ENCODE results near the gene MRGPRF. TPM values are rescaled to one million over a fixed set of nuclear protein-coding genes. Genes with fewer than 3 reads are reported as not detected.

MRGPRF gene
- total RNA-seq, 2 donors from 2014 or later: 3.7 to 4.7 TPM

- Mint-ChIP-seq H3K4me3 (no peak overlapping the region), H3K27ac (no peak overlapping the region), H3K27me3 (ENCODE audit: insufficient read depth) (no peaks in the 10 kb centered on the region), H3K4me1 (no peaks in the 10 kb centered on the region), H3K36me3 (ENCODE audit: low read depth) (no peaks in the 10 kb centered on the region), H3K9me3 (no peaks in the 10 kb centered on the region)
- Histone ChIP-seq H3K4me1 (ENCODE audit: control insufficient read depth, insufficient read depth, low read length) (no peaks in the 10 kb centered on the region), H3K9ac (ENCODE audit: extremely low read depth, low read length, poor library complexity, severe bottlenecking) (no peak overlapping the region), H3K27ac (ENCODE audit: low read depth, low read length) (no peak overlapping the region), H3K36me3 (ENCODE audit: control insufficient read depth, insufficient read depth, low read length) (no peaks in the 10 kb centered on the region), H3K4me3 (ENCODE audit: low read length) (no peak overlapping the region), H3K27me3 (ENCODE audit: control insufficient read depth, insufficient read depth, low read length, poor library complexity, severe bottlenecking) (no peaks in the 10 kb centered on the region), H3K9me3 (ENCODE audit: control insufficient read depth, low read length) (no peaks in the 10 kb centered on the region)
- DNase-seq: no peak
- WGBS, 2 experiments (ENCODE audit: insufficient coverage in 1 of 2, insufficient read length in 1 of 2): 89 to 92% methylated on average over 15 to 22 of the region's 22 CpGs
- no peak for TF ChIP-seq CTCF (conservative IDR thresholded peaks at IDR 0.05)
Observed at GRCh38 chr11:69034123-69034867, 21.2 kb upstream of the MRGPRF start.

- H3K27ac Mint-ChIP-seq: no peak overlapping the region
- H3K4me3 Mint-ChIP-seq: no peak overlapping the region
- H3K36me3 Mint-ChIP-seq (ENCODE audit: low read depth): no peaks in the 10 kb centered on the region
- Histone ChIP-seq H3K27me3 (ENCODE audit: control insufficient read depth, insufficient read depth, low read length, poor library complexity, severe bottlenecking) (no peaks in the 10 kb centered on the region), H3K27ac (ENCODE audit: low read depth, low read length) (no peak overlapping the region), H3K9me3 (ENCODE audit: control insufficient read depth, low read length) (no peaks in the 10 kb centered on the region), H3K4me1 (ENCODE audit: control insufficient read depth, insufficient read depth, low read length) (no peaks in the 10 kb centered on the region), H3K9ac (ENCODE audit: extremely low read depth, low read length, poor library complexity, severe bottlenecking) (no peak overlapping the region), H3K36me3 (ENCODE audit: control insufficient read depth, insufficient read depth, low read length) (no peaks in the 10 kb centered on the region), H3K4me3 (ENCODE audit: low read length) (no peak overlapping the region)
- WGBS, 2 experiments (ENCODE audit: insufficient coverage in 1 of 2, insufficient read length in 1 of 2): 94 to 97% methylated on average over 5 to 11 of the region's 11 CpGs
- H3K4me1 Mint-ChIP-seq: no peaks in the 10 kb centered on the region
- no peaks in the 10 kb centered on the region for H3K27me3 Mint-ChIP-seq (ENCODE audit: insufficient read depth)
- DNase-seq: no peak
- TF ChIP-seq CTCF (conservative IDR thresholded peaks at IDR 0.05): no peak
- H3K9me3 Mint-ChIP-seq: no peaks in the 10 kb centered on the region
Observed at GRCh38 chr11:69033431-69033830, 20.4 kb upstream of the MRGPRF start.

GRCh38 chr11:69032833-69033232 lies 19.8 kb upstream of the MRGPRF start:
- WGBS, 2 experiments (ENCODE audit: insufficient coverage in 1 of 2, insufficient read length in 1 of 2): 90% methylated on average over 7 of the region's 7 CpGs
- Mint-ChIP-seq H3K9me3 (no peaks in the 10 kb centered on the region), H3K27me3 (ENCODE audit: insufficient read depth) (no peaks in the 10 kb centered on the region), H3K4me3 (no peak overlapping the region), H3K4me1 (no peaks in the 10 kb centered on the region), H3K36me3 (ENCODE audit: low read depth) (no peaks in the 10 kb centered on the region), H3K27ac (no peak overlapping the region)
- no peak overlapping the region for H3K27ac ChIP-seq (ENCODE audit: low read depth, low read length)
- TF ChIP-seq CTCF (conservative IDR thresholded peaks at IDR 0.05): no peak
- H3K9me3 ChIP-seq (ENCODE audit: control insufficient read depth, low read length): no peaks in the 10 kb centered on the region
- H3K9ac ChIP-seq (ENCODE audit: extremely low read depth, low read length, poor library complexity, severe bottlenecking): no peak overlapping the region
- no peak for DNase-seq
- H3K4me3 ChIP-seq (ENCODE audit: low read length): no peak overlapping the region
- H3K27me3 ChIP-seq (ENCODE audit: control insufficient read depth, insufficient read depth, low read length, poor library complexity, severe bottlenecking): no peaks in the 10 kb centered on the region
- no peaks in the 10 kb centered on the region for H3K36me3 ChIP-seq (ENCODE audit: control insufficient read depth, insufficient read depth, low read length)
- H3K4me1 ChIP-seq (ENCODE audit: control insufficient read depth, insufficient read depth, low read length): no peaks in the 10 kb centered on the region

Measured in endodermal cell (in vitro differentiated cells).